GM18520 (cell line): ENCODE measurements around the gene NIT1.
A peak's percentile ranks its signal among the peaks of the same experiment; 100 is the strongest.
"Not testable (repeated sequence)": the region's sequence is repeated elsewhere in the genome, so short reads cannot be mapped to it uniquely, and the experiment has no call there.

ENCODE experiments used
- ATAC-seq: cut with Tn5 transposase; IDR thresholded peaks from one replicate; pipeline ENCODE4 v1.9.1; 2021; ENCODE audit not compliant: unreplicated experiment

NIT1 gene

GRCh38 chr1:161111527-161111926 is 6.4 kb upstream of the NIT1 start:
- ATAC-seq = no peak

- no peak for ATAC-seq
Measured at GRCh38 chr1:161113915-161114314, 4.0 kb upstream of the NIT1 start.

- no peak for ATAC-seq
Measured at GRCh38 chr1:161114556-161114955, 3.3 kb upstream of the NIT1 start.

- ATAC-seq = no peak
Measured at GRCh38 chr1:161115132-161115711, 2.7 kb upstream of the NIT1 start.

- not testable (repeated sequence) for ATAC-seq
Measured at GRCh38 chr1:161115961-161116360, 1.9 kb upstream of the NIT1 start.

GRCh38 chr1:161119092-161119903 is 1.4 kb downstream of the NIT1 start:
- ATAC-seq = no peak

- no peak for ATAC-seq
Measured at GRCh38 chr1:161121042-161121650, 3.2 kb downstream of the NIT1 start.

- ATAC-seq = no peak
Measured at GRCh38 chr1:161121834-161122233, 3.9 kb downstream of the NIT1 start.

GRCh38 chr1:161122967-161123366 is 5.1 kb downstream of the NIT1 start:
- no peak for ATAC-seq

GRCh38 chr1:161127649-161128048 is 9.7 kb downstream of the NIT1 start:
- no peak for ATAC-seq

- ATAC-seq = no peak
Measured at GRCh38 chr1:161128591-161129420, 10.9 kb downstream of the NIT1 start.

GRCh38 chr1:161130266-161130665 is 12.4 kb downstream of the NIT1 start:
- no peak for ATAC-seq

GRCh38 chr1:161131523-161132409 is 13.9 kb downstream of the NIT1 start:
- ATAC-seq = no peak

- peak; percentile 89 for ATAC-seq
Measured at GRCh38 chr1:161132410-161133219, 14.7 kb downstream of the NIT1 start, which contains the start of gene DEDD. Gene DEDD, minus strand, starts transcription at chr1:161132667. Its CDS starts 8,205 bp downstream, at chr1:161124462.

- ATAC-seq = no peak
Measured at GRCh38 chr1:161133220-161133740, 15.4 kb downstream of the NIT1 start.

GRCh38 chr1:161137881-161138280 is 20.0 kb downstream of the NIT1 start:
- no peak for ATAC-seq

GRCh38 chr1:161138431-161138830 is 20.5 kb downstream of the NIT1 start:
- ATAC-seq = no peak

GRCh38 chr1:161139766-161140165 is 21.9 kb downstream of the NIT1 start:
- ATAC-seq = no peak

GRCh38 chr1:161140755-161141400 is 23.0 kb downstream of the NIT1 start:
- no peak for ATAC-seq
